HG02885 (cell line): ENCODE data around the gene RPL28.
A peak's percentile ranks its signal among the peaks of the same experiment; 100 is the strongest.

Experiments used
- ATAC-seq: cut with Tn5 transposase; IDR thresholded peaks from one replicate; pipeline ENCODE4 v1.9.1; 2021; ENCODE audit warnings: mild to moderate bottlenecking; ENCODE audit not compliant: unreplicated experiment, poor library complexity

The RPL28 gene

GRCh38 chr19:55370305-55370988, 15.3 kb upstream of the RPL28 start, which contains the start of gene IL11:
Gene IL11 (minus strand): TSS chr19:55370463. CDS start chr19:55370310, 153 bp downstream.
- no peak for ATAC-seq

- ATAC-seq, result no peak
These were observed 13.2 kb upstream of the RPL28 start for GRCh38 chr19:55372316-55373081.

- ATAC-seq, result no peak
These were observed 12.3 kb upstream of the RPL28 start for GRCh38 chr19:55373306-55373992.

- no peak for ATAC-seq
These were observed 11.6 kb upstream of the RPL28 start for GRCh38 chr19:55373993-55374757.

GRCh38 chr19:55376241-55376933, 9.3 kb upstream of the RPL28 start, which contains the start of gene TMEM190:
Gene TMEM190 (plus strand): TSS chr19:55376826. CDS start chr19:55376854, 28 bp downstream.
- no peak for ATAC-seq

- no peak for ATAC-seq
These were observed 8.2 kb upstream of the RPL28 start for GRCh38 chr19:55377356-55378131.

GRCh38 chr19:55379174-55379573, 6.6 kb upstream of the RPL28 start:
- no peak for ATAC-seq

GRCh38 chr19:55382013-55382412, 3.7 kb upstream of the RPL28 start:
- no peak for ATAC-seq

GRCh38 chr19:55382522-55383054, 3.1 kb upstream of the RPL28 start:
- ATAC-seq, result no peak

GRCh38 chr19:55383279-55384130, 2.2 kb upstream of the RPL28 start:
- no peak for ATAC-seq

- no peak for ATAC-seq
These were observed 1.4 kb upstream of the RPL28 start, which contains the start of gene TMEM238 for GRCh38 chr19:55384131-55384919. Gene TMEM238 (minus strand): TSS chr19:55384292. CDS start chr19:55384259, 33 bp downstream.

GRCh38 chr19:55384920-55385723, 610 bp upstream of the RPL28 start:
- ATAC-seq, result peak; percentile 53

GRCh38 chr19:55386493-55386971, 800 bp downstream of the RPL28 start:
- no peak for ATAC-seq

- ATAC-seq, result no peak
These were observed 2.2 kb downstream of the RPL28 start for GRCh38 chr19:55387736-55388497.
